Common myeloid progenitor, CD34-positive (primary cell): ENCODE data around the gene VPS39.

ENCODE experiments used
- CTCF ChIA-PET: fragments of 350-600 bp; sonication (Branson Sonifier 250); formaldehyde crosslinking; loops from one replicate; lab custom pipeline; 2021; ENCODE audit warnings: antibody characterized with exemption; lab: Charles Lee
- POLR2A ChIA-PET: fragments of 350-600 bp; sonication (Branson Sonifier 250); formaldehyde crosslinking; loops from one replicate; lab custom pipeline; 2021; ENCODE audit warnings: antibody characterized with exemption; lab: Charles Lee
- DNase-seq, 3 donors: peaks; one replicate each; pipeline versions ENCODE4 v3.0.0 to v3.0.0-alpha.2; 2013
- H3K27ac ChIP-seq, 2 experiments: 1 replicate in 1 of 2; 2 replicates in 1 of 2; pipeline ENCODE4 v1.7.0; 2013; ENCODE audit warnings: inconsistent platforms in 2 of 2, low read length in 2 of 2, mild to moderate bottlenecking in 2 of 2, low read depth in 1 of 2, moderate library complexity in 1 of 2; ENCODE audit not compliant: severe bottlenecking in 2 of 2, insufficient read depth in 1 of 2, poor library complexity in 1 of 2
- H3K27me3 ChIP-seq, 5 experiments: replicated peaks in 2 of 5; 1 replicate in 3 of 5; 2 replicates in 2 of 5; pipeline versions ENCODE4 v1.6.1 to v1.7.0; 2013; ENCODE audit warnings: low read length in 4 of 5, mild to moderate bottlenecking in 2 of 5, moderate library complexity in 2 of 5, inconsistent platforms in 1 of 5; ENCODE audit not compliant: insufficient read depth in 5 of 5, control insufficient read depth in 4 of 5
- H3K36me3 ChIP-seq, 4 experiments: 1 replicate in 2 of 4; 2 replicates in 2 of 4; pipeline versions ENCODE4 v1.6.1 to v1.7.0; 2013; ENCODE audit warnings: low read length in 3 of 4, control low read depth in 1 of 4, mild to moderate bottlenecking in 1 of 4; ENCODE audit not compliant: control insufficient read depth in 4 of 4, insufficient read depth in 4 of 4
- H3K4me1 ChIP-seq, 4 experiments: 1 replicate in 3 of 4; 2 replicates in 1 of 4; pipeline versions ENCODE4 v1.6.1 to v1.7.1; 2013; ENCODE audit warnings: low read length in 3 of 4, mild to moderate bottlenecking in 3 of 4, control low read depth in 1 of 4, inconsistent platforms in 1 of 4, moderate library complexity in 1 of 4; ENCODE audit not compliant: control insufficient read depth in 4 of 4, insufficient read depth in 4 of 4; ENCODE audit errors: control extremely low read depth in 1 of 4
- H3K4me3 ChIP-seq, 7 experiments: 1 replicate in 4 of 7; 2 replicates in 3 of 7; pipeline versions ENCODE4 v1.5.1 to v1.7.0; 2013; ENCODE audit warnings: mild to moderate bottlenecking in 7 of 7, low read length in 6 of 7, moderate library complexity in 6 of 7, inconsistent platforms in 2 of 7, low read depth in 2 of 7, control low read depth in 1 of 7; ENCODE audit not compliant: insufficient read depth in 4 of 7, control insufficient read depth in 1 of 7; ENCODE audit errors: extremely low read depth in 1 of 7
- H3K9me3 ChIP-seq, 5 experiments: 1 replicate in 4 of 5; 2 replicates in 1 of 5; pipeline versions ENCODE4 v1.6.1 to v1.7.1; 2013; ENCODE audit warnings: low read length in 4 of 5, mild to moderate bottlenecking in 2 of 5, inconsistent platforms in 1 of 5, low read depth in 1 of 5, moderate library complexity in 1 of 5; ENCODE audit not compliant: control insufficient read depth in 4 of 5, insufficient read depth in 2 of 5; ENCODE audit errors: control extremely low read depth in 1 of 5
- WGBS: methylation state at CpG from one replicate; pipeline ENCODE4 v1.1.5; 2013; ENCODE audit not compliant: insufficient coverage; 5-methylcytosine and 5-hydroxymethylcytosine counted together

The VPS39 gene

DNA sequence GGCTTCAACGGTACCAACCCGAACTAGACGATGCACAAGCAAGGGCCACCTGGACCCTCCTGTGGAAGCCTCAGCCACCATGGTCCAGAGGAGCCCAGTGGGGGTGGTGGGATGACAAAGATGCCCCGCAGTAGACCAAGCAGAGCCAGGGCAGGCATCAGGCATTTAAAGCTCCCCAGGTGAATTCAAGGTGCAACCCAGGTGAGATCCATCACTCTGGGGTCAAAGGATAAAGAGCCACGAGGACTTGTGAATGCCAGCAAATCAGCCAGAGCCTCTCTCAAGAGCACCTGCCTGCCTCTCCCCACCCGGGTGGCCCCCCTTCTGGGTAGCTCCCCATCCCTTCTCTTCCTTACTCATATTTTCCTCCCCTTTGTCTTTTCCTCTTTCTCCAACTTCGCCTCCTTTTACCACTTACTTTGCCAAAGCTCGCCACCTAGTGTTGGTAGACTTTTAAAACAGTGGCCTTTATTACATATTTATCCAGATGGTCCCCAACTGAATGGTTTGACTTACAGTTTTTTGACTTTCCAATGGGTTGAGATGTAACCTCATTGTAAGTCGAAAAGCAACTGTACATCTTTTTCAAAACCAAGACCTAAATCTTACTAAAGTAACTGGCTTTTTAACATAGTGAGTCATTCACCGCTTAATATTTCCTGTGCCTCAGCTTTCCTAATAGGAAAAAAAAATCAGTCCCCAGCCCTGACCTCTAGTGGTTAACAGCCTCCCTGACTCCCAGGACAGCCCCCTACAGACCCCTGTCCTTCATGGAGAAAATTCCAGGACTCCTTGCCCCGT, 70.4 kb downstream of the VPS39 start:
- H3K27me3 ChIP-seq, result no peaks in the 10 kb centered on the region
- no peak overlapping the region for H3K27ac ChIP-seq
- no peaks in the 10 kb centered on the region for H3K4me1 ChIP-seq
- CTCF ChIA-PET, result interaction anchor here (0.7 to 17.8 kb wide), 19 partner anchors 10 to 515 kb away, joined by 3 to 303 read pairs (median 4); partner anchors contain the start of gene PLA2G4F
- H3K4me3 ChIP-seq, result no peak overlapping the region
- 66% methylated on average over 9 of the region's 11 CpGs for WGBS
- H3K9me3 ChIP-seq, result no peaks in the 10 kb centered on the region
- peak; percentile 40 to 71 (median 61) for DNase-seq
- H3K36me3 ChIP-seq, result no peaks in the 10 kb centered on the region
- POLR2A ChIA-PET, result no interaction called here

DNA sequence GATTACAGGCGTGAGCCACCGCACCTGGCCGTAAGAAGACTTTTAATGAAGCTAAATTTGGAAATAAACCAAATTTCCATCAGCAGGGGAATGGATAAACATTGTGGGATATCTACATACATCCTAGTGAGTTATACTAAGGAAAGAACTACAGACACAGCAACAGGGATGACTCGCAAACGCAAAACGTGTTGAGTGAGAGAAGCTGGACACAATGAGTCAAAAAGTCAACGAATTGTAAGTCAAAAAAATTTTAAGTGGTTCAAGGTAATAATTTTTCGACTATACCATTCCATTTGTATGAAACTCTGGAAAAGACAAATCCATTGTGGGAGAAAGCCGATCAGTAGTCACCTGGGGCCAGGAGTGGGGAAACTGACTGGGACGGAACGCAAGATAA, 71.6 kb downstream of the VPS39 start:
- H3K4me1 ChIP-seq, result no peaks in the 10 kb centered on the region
- no peak overlapping the region for H3K4me3 ChIP-seq
- H3K27ac ChIP-seq, result no peak overlapping the region
- no peaks in the 10 kb centered on the region for H3K9me3 ChIP-seq
- H3K36me3 ChIP-seq, result no peaks in the 10 kb centered on the region
- no peaks in the 10 kb centered on the region for H3K27me3 ChIP-seq
- DNase-seq, result no peak
- WGBS, result 94% methylated on average over 4 of the region's 11 CpGs
- ChIA-PET CTCF (interaction anchor here (0.8 to 17.8 kb wide), 10 partner anchors 11 to 148 kb away, joined by 3 to 303 read pairs (median 3); no protein-coding TSS in a partner anchor), POLR2A (no interaction called here)

DNA sequence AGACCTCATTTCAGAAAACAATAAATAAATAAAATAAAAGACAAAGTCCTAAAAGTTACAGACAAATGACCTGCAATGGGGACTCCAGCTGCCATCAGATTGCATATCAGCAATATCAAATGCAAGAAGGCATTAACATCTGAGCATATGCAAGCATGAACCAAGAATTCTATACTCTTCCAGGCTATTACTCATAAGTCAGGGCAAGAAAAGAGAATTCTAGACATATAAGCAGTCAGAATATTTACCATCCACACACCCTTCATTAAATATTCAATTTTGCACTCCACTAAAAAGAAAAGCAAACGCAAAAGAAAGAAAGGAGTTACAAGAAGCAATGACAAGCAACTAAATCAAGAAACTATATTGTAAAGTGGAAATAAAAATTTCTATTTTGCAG, 72.8 kb downstream of the VPS39 start:
- Histone ChIP-seq H3K9me3 (no peaks in the 10 kb centered on the region), H3K4me1 (no peaks in the 10 kb centered on the region), H3K4me3 (no peak overlapping the region), H3K36me3 (no peaks in the 10 kb centered on the region), H3K27ac (no peak overlapping the region), H3K27me3 (no peaks in the 10 kb centered on the region)
- WGBS, result no CpG with 5 or more reads among the region's 1 CpG
- ChIA-PET POLR2A (interaction anchor here (0.6 kb wide), 1 partner anchor 53 kb away, joined by 4 read pairs; no protein-coding TSS in a partner anchor), CTCF (interaction anchor here (1.0 to 17.8 kb wide), 12 partner anchors 9 to 149 kb away, joined by 3 to 303 read pairs (median 4); no protein-coding TSS in a partner anchor)
- DNase-seq, result no peak

DNA sequence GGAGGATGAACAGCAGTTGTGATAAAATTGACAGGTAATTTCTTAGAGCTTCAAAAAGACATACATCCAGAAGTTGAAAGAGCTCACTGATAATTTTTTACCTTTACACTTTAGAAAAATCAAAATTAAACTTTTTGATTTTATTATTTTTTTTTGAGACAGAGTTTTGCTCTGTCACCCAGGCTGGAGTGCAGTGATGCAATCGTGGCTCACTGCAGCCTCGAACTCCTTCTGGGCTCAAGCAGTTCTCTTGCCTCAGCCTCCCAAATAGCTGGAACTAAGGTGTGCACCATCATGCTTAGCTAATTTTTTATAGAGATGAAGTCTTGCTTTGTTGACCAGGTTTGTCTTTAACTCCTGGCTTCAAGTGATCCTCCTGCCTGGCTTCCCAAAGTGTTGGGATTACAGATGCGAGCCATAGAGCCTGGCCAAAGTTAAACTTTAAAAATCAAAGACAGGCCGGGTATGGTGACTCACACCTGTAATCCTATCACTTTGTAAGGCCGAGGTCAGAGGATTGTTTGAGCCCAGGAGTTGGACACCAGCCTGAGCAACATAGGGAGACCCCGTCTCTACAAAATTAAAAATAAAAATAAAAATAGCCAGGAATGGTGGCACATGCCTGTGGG, 73.4 kb downstream of the VPS39 start:
- Histone ChIP-seq H3K27ac (no peak overlapping the region), H3K4me1 (no peaks in the 10 kb centered on the region), H3K27me3 (no peaks in the 10 kb centered on the region), H3K9me3 (no peaks in the 10 kb centered on the region), H3K36me3 (no peaks in the 10 kb centered on the region), H3K4me3 (no peak overlapping the region)
- ChIA-PET POLR2A (no interaction called here), CTCF (interaction anchor here (0.9 to 17.8 kb wide), 18 partner anchors 9 to 149 kb away, joined by 3 to 303 read pairs (median 5); no protein-coding TSS in a partner anchor)
- 100% methylated on average over 3 of the region's 6 CpGs for WGBS
- no peak for DNase-seq

DNA sequence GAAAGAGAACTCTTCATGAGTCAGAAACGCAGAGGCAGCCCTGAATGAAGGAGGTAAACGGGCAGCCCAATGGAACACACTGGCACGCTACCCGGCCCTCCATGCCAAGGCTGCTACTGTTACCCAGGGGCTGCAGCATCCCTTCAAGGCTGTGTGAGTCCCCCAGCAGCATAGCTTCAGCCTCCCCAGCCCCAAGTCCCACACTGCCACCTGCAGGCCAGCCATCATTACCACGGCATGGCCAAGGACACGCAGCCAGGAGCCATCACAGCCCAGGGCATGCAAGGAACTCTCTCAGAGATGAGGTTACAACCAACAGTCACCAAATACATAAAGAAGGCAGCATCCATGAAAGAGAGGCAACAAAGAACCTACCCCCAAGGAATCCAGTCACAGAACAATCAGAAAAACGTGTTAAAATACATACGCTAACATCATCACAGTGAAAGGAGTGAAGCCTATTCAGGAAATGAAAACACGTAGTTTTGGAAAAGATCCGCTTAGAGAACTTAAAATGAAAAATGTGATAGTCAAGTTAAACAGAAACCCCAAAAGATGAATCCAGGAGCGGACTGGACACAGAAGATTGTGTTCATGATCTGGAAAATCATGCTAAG, 74.1 kb downstream of the VPS39 start:
- POLR2A ChIA-PET, result no interaction called here

DNA sequence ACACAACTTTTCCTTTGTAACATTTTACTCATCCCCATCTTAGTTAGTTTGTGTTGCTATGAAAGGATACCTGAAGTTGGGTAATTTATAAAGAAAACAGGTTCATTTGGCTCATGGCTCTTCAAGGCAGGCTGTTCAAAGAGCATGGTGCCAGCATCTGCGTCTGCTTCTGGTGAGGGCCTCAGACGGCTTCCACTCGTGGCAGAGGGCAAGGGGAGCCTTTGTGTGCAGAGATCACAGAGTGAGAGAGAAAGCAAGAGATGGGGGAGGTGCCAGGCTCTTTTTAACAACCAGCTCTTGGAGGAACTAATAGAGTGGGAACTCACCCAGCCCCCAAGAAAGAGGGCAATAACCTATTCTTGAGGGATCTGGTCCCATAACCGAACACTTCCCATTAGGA, 74.7 kb downstream of the VPS39 start:
- DNase-seq, result no peak
- no peak overlapping the region for H3K27ac ChIP-seq
- H3K36me3 ChIP-seq, result no peaks in the 10 kb centered on the region
- POLR2A ChIA-PET, result no interaction called here
- no peak overlapping the region for H3K4me3 ChIP-seq
- 100% methylated on average over 2 of the region's 4 CpGs for WGBS
- no peaks in the 10 kb centered on the region for H3K27me3 ChIP-seq
- CTCF ChIA-PET, result interaction anchor here (1.0 to 17.8 kb wide), 8 partner anchors 8 to 144 kb away, joined by 3 to 303 read pairs (median 7); no protein-coding TSS in a partner anchor
- no peaks in the 10 kb centered on the region for H3K4me1 ChIP-seq
- H3K9me3 ChIP-seq, result no peaks in the 10 kb centered on the region

More for the DNA sequence above, 74.1 kb downstream of the VPS39 start:
- no peaks in the 10 kb centered on the region for H3K9me3 ChIP-seq
- no peak overlapping the region for H3K27ac ChIP-seq
- CTCF ChIA-PET, result interaction anchor here (0.9 to 17.8 kb wide), 19 partner anchors 8 to 148 kb away, joined by 3 to 303 read pairs (median 5); no protein-coding TSS in a partner anchor
- H3K27me3 ChIP-seq, result no peaks in the 10 kb centered on the region
- H3K36me3 ChIP-seq, result no peaks in the 10 kb centered on the region
- WGBS, result 62% methylated on average over 8 of the region's 11 CpGs
- peak; percentile 60 to 81 (median 75) for DNase-seq
- H3K4me3 ChIP-seq, result no peak overlapping the region
- H3K4me1 ChIP-seq, result no peaks in the 10 kb centered on the region
